SK-N-MC (cell line): ENCODE data around the gene THADA.

Experiments used
- EZH2 ChIP-seq: fragments of 200-600 bp; sonication (generic); IDR thresholded peaks from one replicate; pipeline ENCODE4 v1.6.1; 2017; ENCODE audit warnings: antibody characterized with exemption
- FOXP2 ChIP-seq: optimal IDR thresholded peaks from 2 replicates; pipeline ENCODE3; 2011; ENCODE audit warnings: mild to moderate bottlenecking, moderate library complexity; ENCODE audit not compliant: insufficient read depth; ENCODE audit errors: extremely low read length, control extremely low read depth

- TF ChIP-seq EZH2 (no peak), FOXP2 (no peak)
These were observed 376.2 kb downstream of the THADA start for GRCh38 chr2:43219383-43220228.
